Activated effector memory CD4-positive, alpha-beta T cell treated with anti-CD3 and anti-CD28 coated beads, Interleukin-2, amount 50 U/mL, for 16 hours (primary cell): ENCODE results near the gene P3H2.

Source experiments
- DNase-seq: peaks from one replicate; pipeline ENCODE4 v3.0.0-alpha.2; 2020

The P3H2 gene

DNA sequence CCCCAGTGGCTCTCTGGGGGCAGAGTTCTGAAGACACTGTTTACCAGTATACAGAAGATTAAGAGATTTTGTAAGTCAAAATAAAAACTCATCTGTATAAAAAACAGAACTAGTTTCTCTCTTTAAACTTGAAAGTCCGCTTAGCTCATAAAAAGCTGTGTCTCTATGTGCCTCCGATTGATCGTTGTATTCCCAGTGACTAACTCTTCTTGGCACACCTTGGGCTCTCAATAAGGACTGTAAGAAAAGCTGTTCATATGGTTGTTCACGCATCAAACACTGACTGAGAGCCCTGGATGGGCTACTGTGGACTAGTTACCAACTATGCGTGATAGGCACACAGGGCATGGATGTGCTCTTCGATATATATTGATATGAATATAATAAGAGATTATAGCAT, 107.9 kb downstream of the P3H2 start:
- DNase-seq, result no peak

DNA sequence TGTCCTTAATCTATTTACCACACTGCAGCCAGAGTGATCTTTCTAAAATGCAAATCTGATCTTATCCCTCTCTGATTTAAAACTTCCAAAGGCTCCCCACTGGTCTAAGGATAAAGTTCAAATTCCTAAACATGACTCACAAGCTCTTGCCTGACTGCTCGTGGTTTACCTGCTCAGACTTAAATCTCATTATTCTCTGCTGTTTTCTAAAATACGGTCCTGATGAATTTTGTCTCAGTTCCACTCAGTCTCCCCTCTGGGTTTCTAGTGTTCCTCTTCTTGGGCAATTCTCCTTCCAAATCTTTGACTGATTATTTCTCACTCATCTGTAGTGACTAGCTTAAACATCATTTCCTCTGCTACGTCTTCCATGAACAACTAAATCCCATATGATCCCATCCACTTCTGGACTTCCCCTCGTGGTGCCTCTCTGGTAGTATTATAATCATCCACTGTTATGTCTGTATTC, 108.3 kb downstream of the P3H2 start:
- DNase-seq, result no peak

DNA sequence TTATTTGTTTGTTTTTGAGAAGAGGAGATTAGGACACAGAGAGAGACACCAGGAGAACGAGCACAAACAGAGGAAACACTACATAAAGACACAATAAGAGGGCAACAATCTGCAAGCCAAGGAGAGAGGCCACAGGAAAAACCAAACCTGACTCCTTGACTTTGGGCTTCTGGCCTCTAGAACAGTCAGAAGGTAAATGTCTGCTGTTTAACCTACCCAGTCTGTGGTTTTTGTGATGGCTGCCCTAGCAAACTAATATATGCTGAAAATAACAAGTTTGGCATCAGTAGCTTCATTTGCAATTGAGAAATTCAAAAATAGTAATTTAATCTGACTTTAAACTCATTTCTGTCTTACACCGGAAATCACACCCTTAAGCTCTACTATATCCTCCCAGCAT, 110.2 kb downstream of the P3H2 start:
- DNase-seq, result no peak

DNA sequence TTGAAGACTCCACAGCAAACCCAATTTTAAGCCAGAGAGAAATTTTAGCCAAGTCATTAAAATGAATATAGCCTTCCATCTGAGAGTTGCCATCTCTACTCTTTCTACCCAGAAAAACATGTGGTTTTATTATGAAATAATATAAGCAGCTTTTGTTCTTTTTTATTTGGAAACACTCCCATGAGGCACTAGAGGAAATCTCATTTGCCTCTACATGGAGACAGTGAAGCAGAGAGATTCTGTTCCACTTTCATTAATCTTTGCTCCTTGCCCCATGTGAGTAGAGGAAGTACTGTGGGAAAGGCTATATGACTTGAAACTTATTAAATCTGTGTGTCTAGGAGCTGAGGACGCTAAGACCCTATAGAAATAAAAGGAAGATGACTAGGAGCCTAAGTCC, 111.1 kb downstream of the P3H2 start:
- no peak for DNase-seq

DNA sequence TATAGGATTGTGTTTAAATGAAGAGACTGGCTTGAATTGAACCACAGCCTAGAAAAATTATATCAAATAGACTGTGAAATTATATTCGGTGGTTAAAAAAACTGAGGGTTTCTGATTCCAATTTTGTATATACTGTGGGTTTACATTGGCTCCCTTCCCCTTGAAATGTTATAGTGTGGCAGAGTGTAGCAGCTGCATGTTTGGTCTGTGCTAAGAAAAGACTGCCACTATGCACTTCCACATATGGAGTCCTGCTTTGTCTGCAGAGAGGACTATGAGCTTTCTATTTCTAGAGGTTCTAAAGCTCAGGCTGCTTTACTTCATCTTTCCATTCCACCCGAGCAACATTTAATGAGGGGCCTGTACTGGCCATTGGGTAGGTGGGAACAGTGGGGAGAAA, 112.3 kb downstream of the P3H2 start:
- DNase-seq, result no peak

DNA sequence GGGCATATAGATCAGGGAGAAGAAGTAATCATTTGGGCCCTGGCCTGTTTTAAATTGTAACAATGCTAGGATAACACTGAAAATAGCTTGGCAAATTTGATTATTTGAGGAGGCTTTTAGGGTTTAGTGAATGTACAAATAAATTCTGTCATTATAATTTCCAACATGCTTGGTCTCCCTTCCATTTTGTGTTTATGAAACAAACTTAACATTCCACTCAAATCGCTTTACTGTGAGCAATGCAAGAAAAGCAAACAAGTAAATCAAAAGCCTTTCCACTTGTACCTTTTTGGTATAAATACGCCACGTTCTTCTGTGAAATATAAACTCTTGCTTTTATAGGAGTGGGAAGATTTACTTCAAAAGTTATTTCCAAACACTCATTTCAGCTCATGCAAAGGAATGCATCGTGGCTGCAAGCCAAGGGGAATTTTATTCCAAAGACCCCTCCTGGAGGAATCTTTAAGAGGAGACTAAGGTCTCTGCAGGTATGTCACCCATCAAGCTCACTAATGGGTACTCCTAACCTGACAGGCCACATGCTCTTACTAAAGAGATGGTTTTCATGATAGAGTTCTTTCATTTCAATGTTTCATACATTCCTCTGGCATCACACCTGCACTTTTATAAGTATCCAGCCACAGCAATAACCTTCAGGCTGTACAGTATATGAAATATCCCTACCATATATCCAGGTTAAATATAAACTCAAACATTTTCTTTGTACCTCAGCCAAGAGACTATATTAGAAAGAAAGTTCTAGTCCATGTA, 115.2 kb downstream of the P3H2 start:
- DNase-seq, result no peak

DNA sequence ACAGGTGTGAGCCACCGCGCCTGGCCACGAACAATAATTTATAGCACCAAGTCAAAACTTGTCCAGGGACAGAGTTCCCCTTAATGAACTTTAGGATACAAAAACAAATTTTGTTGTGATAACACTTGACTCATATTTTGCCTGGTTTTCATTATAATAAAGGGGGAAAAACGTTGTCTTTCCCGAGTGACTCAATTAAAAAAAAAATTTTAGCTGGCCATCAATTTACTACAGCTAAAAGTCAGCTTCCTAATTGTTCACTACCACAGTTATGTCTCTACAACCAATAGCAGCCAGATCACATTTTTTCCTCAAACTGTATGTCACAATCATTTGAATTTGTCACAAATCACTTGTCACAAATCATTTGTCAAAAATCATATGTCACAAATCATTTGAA, 116.0 kb downstream of the P3H2 start:
- no peak for DNase-seq

DNA sequence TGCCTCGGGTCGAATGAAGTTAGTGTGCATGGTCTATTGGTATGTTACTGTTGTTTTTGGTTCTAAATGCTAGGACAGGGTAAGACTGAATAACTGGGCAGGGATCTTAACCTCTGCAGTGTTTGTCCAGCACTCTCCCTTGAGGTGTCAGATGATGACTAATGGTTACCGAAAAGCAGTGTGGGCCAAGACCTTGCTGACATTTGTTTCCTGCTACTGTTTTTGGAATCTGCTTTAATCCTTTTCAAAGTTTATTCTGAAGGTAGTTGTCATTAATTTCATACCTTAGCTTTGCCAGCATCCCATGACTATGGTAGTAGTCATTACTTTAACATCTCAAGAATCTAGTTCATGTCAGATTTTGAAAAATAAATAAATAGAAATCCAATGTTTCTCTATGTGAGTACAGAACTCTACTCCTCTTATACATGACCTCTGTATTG, 117.0 kb downstream of the P3H2 start:
- no peak for DNase-seq

DNA sequence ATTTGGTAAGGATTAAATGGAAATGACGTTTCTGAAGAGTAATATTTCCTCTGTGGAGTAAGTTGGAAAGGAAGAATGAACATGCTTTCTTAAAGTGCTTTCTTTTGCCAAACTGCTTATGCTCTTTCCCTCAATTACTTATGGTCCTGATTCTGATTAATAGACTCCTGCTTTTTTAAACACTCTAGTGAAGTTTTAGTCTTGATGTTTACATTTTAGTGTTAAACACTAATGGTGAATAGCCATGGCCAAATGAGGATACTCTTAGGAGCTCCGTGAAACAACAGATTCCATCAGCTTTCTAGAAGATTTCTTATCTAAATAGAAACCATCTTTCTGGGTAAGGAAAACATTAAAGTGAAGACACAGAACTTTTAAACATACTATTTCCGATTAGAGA, 117.6 kb downstream of the P3H2 start:
- DNase-seq, result no peak

DNA sequence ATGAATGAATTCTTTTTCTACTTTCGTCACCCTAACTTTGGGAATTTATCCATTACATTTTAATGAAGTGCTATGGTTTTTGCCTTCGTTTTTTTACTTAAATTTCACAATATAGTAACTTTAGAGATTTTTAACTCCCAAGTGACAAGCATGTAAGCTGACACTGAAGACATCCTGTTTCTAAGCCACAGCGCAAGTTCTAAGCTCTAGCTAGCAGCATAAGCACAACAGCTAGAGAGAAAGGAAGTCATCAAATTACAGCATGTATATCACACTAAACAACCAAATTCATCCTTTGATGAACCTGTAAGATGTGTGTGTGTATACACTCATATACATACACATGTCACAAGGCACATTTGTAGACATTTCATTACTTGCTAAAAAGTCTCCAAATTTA, 119.3 kb downstream of the P3H2 start:
- DNase-seq, result no peak

DNA sequence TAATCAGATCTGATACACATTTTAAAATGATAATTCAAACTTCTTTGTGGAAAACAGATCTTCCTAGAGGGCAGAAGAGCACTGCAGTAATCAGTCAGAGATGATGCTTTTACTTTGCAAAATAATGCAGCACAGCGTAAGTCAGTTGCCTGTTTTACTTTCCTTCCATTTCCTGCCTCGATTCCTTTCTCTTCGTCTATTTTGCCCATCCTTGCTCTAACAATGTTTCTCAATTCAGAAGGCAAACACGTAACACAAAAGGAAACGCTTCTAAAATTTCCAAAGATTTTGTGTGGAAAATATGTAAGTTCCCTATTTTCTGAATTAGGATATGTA, 119.9 kb downstream of the P3H2 start:
- no peak for DNase-seq

DNA sequence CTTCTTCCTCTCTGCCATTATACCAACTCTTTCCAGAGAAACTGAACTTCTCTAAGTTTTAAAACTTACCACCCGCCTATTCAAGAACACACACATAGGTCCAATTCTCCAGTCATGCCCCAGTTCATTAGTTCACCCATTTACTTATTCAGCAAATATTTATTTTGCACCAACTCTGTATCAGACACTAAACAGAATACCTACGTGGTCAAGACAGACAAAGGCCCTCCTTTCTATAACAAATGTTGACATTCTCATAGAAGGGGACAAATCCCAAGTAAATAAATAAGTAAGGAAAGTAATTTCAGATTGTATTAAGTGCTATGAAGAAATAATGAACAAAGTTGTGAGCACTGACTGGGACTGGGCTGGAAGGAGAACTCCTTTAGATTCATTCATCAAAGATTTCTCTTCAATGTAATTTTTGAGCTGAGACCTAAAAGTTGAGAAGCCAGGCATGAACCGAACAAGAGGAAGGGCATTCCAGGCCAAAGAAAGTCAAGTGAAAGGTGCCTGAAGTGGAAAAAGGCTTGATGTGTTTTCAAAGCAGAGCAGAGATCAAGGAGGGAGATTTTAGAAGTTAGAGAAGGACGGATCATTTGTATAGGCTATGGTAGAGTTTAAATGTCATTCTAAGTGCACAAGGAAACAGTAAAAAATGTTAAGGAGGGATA, 120.4 kb downstream of the P3H2 start:
- DNase-seq, result no peak

DNA sequence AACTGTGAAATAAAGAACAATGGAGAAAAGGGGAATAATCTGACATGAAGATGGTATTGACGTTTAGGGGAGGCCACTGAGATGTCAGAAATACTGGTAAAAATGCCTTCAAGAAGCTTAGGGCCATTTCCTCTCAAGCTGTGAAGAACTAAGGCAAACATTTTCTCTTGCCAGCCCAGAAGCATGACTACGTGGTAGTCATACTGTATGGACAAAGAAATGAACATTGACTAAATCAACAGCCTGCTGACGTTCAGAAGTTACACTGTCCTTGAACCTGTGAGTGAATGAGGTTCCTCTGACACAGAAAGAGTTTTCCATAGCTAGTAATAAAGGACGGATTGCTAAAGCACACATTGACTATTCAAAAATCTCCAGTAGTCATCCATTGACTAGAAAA, 121.0 kb downstream of the P3H2 start:
- no peak for DNase-seq

DNA sequence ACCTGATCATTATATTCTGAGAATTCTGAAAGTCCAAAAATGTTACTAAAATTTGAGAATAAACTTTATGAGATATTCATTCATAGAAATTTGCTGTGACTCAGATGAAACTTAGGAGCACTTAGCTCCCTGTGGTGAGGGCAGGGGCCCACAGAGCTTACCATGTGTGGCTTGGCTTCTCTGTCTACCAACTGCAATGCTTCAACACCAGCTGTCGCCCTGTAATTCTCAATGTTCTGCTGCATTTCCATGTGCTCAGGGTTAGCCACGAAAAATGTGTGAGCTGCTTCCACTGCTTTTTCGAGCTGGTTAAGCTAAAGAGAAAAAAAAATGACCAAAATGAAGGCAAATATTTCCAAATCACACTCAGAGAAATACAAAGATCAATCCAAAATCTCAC, 125.6 kb downstream of the P3H2 start:
- no peak for DNase-seq

DNA sequence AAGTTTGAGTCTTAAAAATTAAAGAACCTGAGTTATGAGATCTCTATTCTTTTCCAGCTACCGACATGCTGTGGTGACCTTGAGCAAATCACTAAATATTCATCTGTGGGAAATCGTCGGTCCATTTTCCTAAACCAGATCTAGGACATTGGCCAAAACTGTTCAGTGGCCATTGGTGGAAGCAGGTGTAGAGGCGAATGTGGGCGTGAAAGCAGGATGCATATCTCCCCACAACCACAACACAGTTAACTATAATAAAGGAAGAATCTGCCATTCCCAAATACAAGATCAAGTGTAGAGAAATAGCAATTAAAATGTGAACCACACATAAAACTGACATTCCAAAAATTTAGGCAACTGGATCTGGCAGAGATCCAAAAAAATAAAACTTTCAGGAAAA, 129.9 kb downstream of the P3H2 start:
- no peak for DNase-seq

DNA sequence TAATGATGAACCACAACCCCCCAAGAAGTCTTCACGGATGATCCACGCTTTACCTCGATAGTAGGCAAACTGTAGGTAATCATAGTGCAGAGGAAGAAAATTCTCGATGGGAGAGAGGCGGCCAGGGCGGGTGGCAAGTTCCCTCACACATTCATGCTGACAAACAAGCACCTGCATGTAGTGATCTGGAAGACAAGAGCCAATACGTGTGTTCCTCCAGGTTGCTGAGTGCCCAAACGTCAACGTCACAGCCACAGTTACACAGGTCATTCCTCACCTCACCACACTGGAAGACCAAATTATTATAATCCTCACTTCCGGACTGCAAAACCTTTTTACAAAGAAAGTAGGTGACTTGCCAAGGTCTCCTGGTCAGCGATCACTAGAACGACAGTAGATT, 131.8 kb downstream of the P3H2 start:
- DNase-seq, result no peak

DNA sequence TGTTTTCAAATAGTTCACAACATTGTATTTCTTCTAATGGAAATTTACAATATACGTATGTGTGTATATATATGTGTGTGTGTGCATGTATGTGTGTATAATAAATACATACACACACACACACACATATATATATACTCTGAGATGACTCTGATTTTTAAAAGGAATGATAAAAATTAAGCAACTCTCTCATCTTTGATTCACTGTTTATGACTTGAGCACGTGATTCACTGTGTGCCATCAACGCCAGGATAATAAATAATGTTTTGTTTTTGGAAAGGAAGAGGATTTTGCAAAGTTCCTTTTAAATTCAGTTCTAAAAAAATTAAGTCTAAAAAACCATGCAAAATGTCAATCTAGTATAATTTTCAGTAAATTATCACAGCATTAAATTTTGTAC, 132.4 kb downstream of the P3H2 start:
- no peak for DNase-seq

DNA sequence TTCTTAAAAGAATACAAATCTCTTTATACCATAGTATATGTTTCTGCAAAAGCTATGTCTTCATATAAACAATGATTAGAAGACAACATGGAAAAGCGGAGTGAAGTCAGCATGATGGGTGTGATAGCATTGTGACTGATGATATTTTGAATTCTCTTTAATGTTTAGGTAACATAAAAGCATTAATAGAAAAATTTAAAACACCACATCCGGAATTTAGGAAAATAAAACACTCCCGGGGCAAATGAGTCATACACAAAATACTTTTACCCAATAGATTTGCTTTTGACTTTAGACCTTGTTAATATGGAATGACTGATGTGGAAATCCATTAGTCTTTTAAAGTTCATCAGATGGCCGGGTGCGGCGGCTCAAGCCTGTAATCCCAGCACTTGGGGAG, 134.7 kb downstream of the P3H2 start:
- no peak for DNase-seq

DNA sequence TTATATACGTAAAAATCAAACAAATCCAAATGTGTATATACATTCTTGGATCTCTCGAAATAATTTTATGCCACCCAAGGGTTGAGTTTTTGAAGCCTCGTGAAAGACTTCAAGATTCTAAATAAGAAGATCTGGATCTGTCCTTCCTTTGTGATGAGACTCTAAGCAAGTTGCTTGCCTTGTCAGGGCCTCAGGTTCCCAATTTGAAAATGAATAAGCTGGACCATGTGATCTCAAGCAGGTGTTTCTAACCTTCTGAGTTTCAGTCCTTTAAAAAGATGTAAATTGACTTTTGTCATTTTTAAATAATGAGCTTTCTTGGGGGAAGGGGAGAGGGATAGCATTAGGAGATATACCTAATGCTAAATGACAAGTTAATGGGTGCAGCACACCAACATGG, 137.1 kb downstream of the P3H2 start:
- DNase-seq, result no peak

DNA sequence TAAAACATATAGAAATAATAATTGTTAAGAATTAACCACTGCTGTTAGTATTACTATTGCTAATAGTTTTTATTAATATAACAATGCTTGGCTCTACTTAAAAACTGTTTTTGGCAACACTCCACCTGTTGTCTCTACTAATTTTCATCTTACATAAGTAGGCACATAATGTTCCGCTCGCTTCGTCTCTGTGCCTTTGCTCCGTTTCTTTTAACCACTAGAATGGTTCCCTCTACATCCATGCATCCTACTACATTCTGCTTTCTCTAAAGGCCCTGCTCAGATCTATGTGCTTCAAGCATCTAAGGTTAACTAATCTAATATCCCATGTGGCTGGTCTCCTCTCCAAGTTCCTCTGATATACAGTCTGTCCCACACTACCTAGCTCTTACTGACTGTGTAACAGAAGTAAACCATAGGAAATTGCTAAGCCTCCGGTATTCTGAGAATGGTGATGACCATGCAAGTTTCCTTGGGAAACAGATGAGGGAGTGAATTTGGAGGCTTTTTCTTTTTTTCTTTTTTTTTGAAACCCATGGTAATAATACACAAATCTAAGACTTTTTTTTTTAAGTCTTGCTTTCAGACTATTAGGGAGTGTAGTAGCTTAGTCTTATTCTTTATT, 138.3 kb downstream of the P3H2 start:
- no peak for DNase-seq

DNA sequence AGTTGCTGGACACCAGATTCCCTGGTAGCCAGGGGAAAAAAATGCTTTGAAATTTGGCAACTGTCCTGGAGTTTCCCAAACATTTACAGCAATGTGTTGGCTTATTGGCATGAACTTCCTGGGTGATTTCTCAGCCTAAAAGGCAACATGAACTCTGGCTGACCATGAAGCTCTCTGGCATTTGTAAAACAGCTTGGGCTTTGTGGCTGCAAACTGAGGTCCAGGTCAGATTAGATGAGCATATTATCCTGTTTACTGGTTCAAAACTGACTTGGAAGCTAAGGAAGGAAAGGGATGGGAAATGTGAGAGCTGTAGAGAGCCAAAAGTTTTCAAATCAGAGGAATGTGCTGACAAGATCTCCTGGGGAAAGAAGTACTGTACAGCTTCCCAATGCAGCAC, 139.0 kb downstream of the P3H2 start:
- no peak for DNase-seq

DNA sequence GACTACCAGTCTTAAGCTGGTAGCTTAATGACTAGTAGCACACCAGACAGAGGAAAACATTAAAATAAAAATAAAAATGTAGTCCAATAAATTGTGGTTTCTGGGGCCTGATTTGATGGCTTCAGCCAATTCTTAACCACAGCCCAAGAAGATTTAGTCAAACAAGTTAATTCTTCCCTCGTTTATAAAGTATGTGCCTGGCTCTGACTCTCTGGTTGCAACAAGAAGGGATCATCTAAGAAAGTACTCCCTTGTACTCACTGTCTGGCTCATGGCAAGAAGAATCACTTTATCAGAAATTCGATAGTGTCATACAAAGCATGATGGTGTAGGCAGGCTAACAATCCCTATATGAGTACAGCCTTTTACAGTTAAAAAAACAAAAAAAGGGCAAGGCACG, 141.9 kb downstream of the P3H2 start:
- DNase-seq, result no peak

DNA sequence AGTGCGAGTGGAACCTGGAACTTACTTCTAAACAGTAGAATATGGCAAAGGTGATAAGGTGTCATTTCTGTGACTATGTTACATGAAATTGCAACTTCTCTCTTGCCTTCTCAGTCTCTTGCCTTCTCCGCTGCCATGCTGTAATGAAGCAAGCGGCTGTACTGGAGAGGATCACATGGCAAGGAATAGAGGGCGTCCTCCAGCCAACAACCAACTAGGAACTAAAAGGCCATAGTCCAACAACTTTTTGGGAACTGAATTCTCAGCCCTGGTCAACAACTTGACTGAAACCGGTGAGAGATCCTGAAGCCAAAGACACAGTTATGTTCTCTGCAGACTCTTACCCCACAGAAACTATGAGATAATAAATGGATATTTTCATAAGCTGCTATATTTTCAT, 143.5 kb downstream of the P3H2 start:
- no peak for DNase-seq

DNA sequence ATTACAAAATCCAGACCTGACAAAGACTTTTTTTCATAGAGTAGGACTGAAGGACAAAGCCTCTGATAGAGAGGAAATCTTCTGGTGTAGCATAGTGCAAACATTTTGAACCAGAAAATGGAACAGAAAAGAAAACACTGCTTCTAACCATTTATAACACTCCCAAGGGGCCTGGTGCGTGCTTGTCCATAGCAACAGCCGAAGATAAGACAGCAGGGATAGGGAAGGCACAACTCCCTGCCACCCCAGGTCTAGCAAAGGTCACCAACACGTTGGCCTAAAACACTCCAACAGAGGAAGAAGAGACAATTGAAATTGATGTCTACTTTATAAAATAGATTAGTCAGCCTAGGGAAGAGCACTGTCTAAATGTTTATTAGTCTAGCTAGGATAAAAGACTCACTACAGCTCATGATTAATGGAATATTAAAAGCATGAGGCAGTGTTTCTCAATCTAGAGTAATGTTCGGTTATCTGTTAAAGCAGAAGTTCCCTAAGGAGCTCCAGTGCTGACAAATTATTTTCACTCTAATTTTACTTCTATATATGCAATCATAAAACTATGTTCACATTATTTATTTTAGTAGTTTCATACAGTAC, 145.2 kb downstream of the P3H2 start:
- no peak for DNase-seq
